Tibial nerve (tissue), 4 donors: ENCODE data around the gene ELOVL6.

ENCODE experiments used
- EP300 ChIP-seq, 2 donors: sonication (generic); formaldehyde crosslinking; IDR thresholded peaks; one replicate each; pipeline ENCODE4 v1.6.1; 2017; ENCODE audit warnings: antibody characterized with exemption in 2 of 2, mild to moderate bottlenecking in 1 of 2
- POLR2A ChIP-seq, 2 donors: fragments of 450-650 bp; IDR thresholded peaks; one replicate each; pipeline ENCODE4 v1.6.1; 2017; ENCODE audit warnings: antibody characterized with exemption in 2 of 2, mild to moderate bottlenecking in 2 of 2, moderate library complexity in 2 of 2
- TF ChIP-seq, protein P1 (sequence below), 5 experiments: fragments of 200-600 bp in 3 of 5; fragments of 450-650 bp in 2 of 5; sonication (generic) in 3 of 5; IDR thresholded peaks; one replicate each; pipeline ENCODE4 v1.5.1; 2016 to 2019; ENCODE audit warnings: antibody characterized with exemption in 5 of 5, mild to moderate bottlenecking in 3 of 5, moderate library complexity in 2 of 5

DNA sequence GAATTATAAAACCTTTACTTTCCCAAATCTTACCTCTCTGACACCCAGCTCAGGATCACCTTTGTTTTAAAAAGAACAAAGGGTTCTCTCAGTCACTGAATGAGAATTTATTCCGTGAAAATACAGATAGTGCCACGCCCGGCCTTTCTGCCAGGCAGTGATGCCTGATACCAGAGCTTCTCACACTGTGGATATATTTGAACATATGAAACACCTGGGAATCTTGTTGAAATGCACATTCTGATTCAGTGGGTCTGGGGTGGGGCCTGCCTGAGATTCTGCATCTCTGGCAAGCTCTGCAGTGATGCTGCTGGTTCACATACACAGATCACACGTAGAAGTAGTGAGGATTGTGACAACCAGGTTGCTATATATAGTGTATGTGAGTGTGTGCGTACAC, 46.0 kb downstream of the ELOVL6 start:
- TF ChIP-seq EP300 (IDR thresholded peaks at IDR 0.05) (no peak), POLR2A (IDR thresholded peaks at IDR 0.05) (no peak)
- TF ChIP-seq, protein P1, sequence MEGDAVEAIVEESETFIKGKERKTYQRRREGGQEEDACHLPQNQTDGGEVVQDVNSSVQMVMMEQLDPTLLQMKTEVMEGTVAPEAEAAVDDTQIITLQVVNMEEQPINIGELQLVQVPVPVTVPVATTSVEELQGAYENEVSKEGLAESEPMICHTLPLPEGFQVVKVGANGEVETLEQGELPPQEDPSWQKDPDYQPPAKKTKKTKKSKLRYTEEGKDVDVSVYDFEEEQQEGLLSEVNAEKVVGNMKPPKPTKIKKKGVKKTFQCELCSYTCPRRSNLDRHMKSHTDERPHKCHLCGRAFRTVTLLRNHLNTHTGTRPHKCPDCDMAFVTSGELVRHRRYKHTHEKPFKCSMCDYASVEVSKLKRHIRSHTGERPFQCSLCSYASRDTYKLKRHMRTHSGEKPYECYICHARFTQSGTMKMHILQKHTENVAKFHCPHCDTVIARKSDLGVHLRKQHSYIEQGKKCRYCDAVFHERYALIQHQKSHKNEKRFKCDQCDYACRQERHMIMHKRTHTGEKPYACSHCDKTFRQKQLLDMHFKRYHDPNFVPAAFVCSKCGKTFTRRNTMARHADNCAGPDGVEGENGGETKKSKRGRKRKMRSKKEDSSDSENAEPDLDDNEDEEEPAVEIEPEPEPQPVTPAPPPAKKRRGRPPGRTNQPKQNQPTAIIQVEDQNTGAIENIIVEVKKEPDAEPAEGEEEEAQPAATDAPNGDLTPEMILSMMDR (IDR thresholded peaks at IDR 0.05) = no peak
